ENCODE measurements around the gene SLC35F6.

DNA sequence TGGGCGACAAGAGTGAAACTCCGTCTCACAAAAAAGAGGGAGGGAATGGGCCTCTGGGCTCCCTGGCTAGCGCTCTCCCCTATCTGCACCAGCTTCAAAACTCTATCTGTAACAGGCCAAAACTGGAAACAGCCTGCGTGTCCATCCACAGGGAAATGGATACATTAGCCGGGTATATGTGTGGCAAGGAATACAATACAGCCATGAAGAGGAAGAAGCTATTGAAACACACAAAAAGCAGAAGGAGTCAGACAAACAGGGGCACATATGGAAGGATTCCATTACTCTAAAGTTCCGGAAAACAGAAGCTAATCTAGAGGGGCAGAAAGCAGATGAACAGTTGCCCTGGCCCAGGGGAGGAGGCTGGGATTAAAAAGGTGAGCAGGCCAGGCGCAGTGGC is 24.6 kb upstream of the SLC35F6 start:
- no peak for TF ChIP-seq SUZ12 (IDR thresholded peaks at IDR 0.05; ENCODE audit: extremely low read depth, insufficient read depth, insufficient read length)
- no peak for TF ChIP-seq ZNF274 (IDR thresholded peaks at IDR 0.05; ENCODE audit: low read depth, low read length)
- TF ChIP-seq YY1 (IDR thresholded peaks at IDR 0.05; ENCODE audit: insufficient read depth, insufficient read length) = no peak
